ENCODE measurements around the gene SLC51A.

Gene SLC51A

DNA sequence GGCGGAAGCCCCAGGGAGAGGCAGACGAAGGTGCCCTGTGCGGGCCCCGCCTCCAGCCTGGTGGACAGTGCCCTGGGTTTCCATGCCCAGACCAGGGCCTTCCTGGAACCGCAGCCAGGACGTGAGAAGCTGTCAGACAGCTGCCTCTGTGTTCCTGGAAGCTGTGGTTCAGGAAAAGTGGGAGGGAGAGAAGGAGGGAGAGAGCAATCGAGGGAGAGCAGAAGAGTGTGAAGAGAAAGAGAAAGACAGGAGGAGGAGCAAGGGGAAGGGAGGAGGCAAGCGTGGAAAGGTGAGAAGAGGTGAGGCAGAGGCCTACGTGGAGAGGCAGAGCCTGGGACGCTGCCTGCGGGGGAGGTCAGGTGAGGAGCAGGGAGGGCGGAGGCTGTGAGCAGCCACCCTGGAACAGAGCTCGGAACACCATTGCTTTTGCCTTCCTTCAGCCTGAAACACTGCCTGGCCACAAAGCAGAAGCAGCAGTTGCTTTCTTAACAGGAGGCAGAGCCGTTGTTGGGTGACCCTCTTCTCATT lies 23.7 kb upstream of the SLC51A start:
- in situ Hi-C loops (cut with MboI; ENCODE audit: low pct_unique_long_range_greater_than_20kb, low sequenced_read_pairs, unreplicated experiment) = loop anchor here (10.0 kb wide), 1 partner anchor 118 kb away; no protein-coding TSS in a partner anchor

GRCh38 chr3:196193133-196193735 lies 23.1 kb upstream of the SLC51A start:
- no peak for TF ChIP-seq CTCF (IDR thresholded peaks at IDR 0.05; ENCODE audit: extremely low read depth, insufficient read depth, missing control alignments)
- in situ Hi-C loops (cut with MboI; ENCODE audit: low pct_unique_long_range_greater_than_20kb, low sequenced_read_pairs, unreplicated experiment) = loop anchor here (10.0 kb wide), 1 partner anchor 118 kb away; no protein-coding TSS in a partner anchor
- peak; percentile 22 for DNase-seq (ENCODE audit: low spot score)

More for the DNA sequence above, 23.7 kb upstream of the SLC51A start:
- no peak for DNase-seq (ENCODE audit: low spot score)
- TF ChIP-seq CTCF (IDR thresholded peaks at IDR 0.05; ENCODE audit: extremely low read depth, insufficient read depth, missing control alignments) = no peak

GRCh38 chr3:196193736-196194541 lies 22.4 kb upstream of the SLC51A start:
- in situ Hi-C loops (cut with MboI; ENCODE audit: low pct_unique_long_range_greater_than_20kb, low sequenced_read_pairs, unreplicated experiment) = loop anchor here (10.0 kb wide), 1 partner anchor 119 kb away; no protein-coding TSS in a partner anchor
- no peak for TF ChIP-seq CTCF (IDR thresholded peaks at IDR 0.05; ENCODE audit: extremely low read depth, insufficient read depth, missing control alignments)
- no peak for DNase-seq (ENCODE audit: low spot score)

GRCh38 chr3:196194542-196194915 lies 21.8 kb upstream of the SLC51A start:
- in situ Hi-C loops (cut with MboI; ENCODE audit: low pct_unique_long_range_greater_than_20kb, low sequenced_read_pairs, unreplicated experiment) = loop anchor here (10.0 kb wide), 1 partner anchor 120 kb away; no protein-coding TSS in a partner anchor
- no peak for TF ChIP-seq CTCF (IDR thresholded peaks at IDR 0.05; ENCODE audit: extremely low read depth, insufficient read depth, missing control alignments)
- DNase-seq (ENCODE audit: low spot score) = no peak

DNA sequence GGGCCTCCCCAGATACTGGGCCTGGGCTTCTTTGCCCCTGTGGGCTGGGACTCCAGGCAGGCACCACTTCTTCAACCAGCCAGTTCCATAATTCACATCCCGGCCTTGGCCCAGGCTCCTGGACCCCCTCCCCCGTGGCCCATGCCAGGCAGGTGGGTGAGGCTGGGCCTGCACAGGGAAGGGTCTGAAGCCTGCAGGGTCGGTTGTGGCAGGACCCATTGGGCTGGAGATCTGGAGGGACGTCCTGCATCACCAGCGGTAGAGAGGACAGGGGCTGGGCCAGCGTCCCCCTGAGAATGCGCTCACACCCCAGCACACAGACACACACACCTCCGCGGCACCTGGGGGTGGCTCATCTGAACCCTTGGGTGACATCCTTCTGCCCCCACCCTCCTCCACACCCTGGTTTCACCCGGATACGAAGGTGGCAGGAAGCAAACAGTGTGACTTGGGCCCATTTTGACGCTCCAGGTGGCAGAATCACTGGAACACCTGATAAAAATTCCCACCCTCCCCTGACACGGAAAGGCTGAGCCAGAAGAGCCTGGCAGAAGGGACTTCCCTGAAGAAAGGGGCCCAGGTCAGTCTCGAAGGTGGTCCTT lies 20.6 kb upstream of the SLC51A start:
- TF ChIP-seq CTCF (IDR thresholded peaks at IDR 0.05; ENCODE audit: extremely low read depth, insufficient read depth, missing control alignments) = no peak
- no peak for DNase-seq (ENCODE audit: low spot score)
- in situ Hi-C loops (cut with MboI; ENCODE audit: low pct_unique_long_range_greater_than_20kb, low sequenced_read_pairs, unreplicated experiment) = loop anchor here (10.0 kb wide), 1 partner anchor 121 kb away; no protein-coding TSS in a partner anchor

- no peak for DNase-seq (ENCODE audit: low spot score)
- in situ Hi-C loops (cut with MboI; ENCODE audit: low pct_unique_long_range_greater_than_20kb, low sequenced_read_pairs, unreplicated experiment) = loop anchor here (10.0 kb wide), 1 partner anchor 123 kb away; no protein-coding TSS in a partner anchor
- TF ChIP-seq CTCF (IDR thresholded peaks at IDR 0.05; ENCODE audit: extremely low read depth, insufficient read depth, missing control alignments) = no peak
Measured at GRCh38 chr3:196197524-196197923, 18.8 kb upstream of the SLC51A start.

Data from GM13977 (cell line).